Measurements from ENCODE around the gene PLTP. TPM values are rescaled to one million over a fixed set of nuclear protein-coding genes. Genes with fewer than 3 reads are reported as not detected.

The PLTP gene
- total and polyA plus RNA-seq, 2 of the 13 experiments (the other 11 are each of a cell fraction or from before 2014, with no cell fraction given): 16.9 to 28.6 TPM

GRCh38 chr20:45890077-45890984 lies 21.6 kb downstream of the PLTP start (continued):
- no peak; the same call in 1 of the 2 replicates for TF ChIP-seq ZNF337 (CRISPR knock-in tag; IDR thresholded peaks at IDR 0.05; ENCODE audit: borderline replicate concordance, low read depth)
- peak; percentile 91; the same call in 1 of the 2 replicates for TF ChIP-seq ZNF136 (CRISPR knock-in tag; IDR thresholded peaks at IDR 0.05; ENCODE audit: low read depth)
- peak; percentile 61; the same call in 1 of the 2 replicates for TF ChIP-seq MXD3 (CRISPR knock-in tag; IDR thresholded peaks at IDR 0.05)
- no peak for TF ChIP-seq ZNF563 (CRISPR knock-in tag; IDR thresholded peaks at IDR 0.05)
- TF ChIP-seq, protein P1, sequence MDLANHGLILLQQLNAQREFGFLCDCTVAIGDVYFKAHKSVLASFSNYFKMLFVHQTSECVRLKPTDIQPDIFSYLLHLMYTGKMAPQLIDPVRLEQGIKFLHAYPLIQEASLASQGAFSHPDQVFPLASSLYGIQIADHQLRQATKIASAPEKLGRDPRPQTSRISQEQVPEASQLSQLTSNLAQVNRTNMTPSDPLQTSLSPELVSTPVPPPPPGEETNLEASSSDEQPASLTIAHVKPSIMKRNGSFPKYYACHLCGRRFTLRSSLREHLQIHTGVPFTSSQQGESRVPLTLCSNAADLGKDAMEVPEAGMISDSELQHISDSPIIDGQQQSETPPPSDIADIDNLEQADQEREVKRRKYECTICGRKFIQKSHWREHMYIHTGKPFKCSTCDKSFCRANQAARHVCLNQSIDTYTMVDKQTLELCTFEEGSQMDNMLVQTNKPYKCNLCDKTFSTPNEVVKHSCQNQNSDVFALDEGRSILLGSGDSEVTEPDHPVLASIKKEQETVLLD (CRISPR knock-in tag; IDR thresholded peaks at IDR 0.05; ENCODE audit: low read depth): no peak
- no peak; the same call in 1 of the 2 replicates for TF ChIP-seq DZIP1 (CRISPR knock-in tag; IDR thresholded peaks at IDR 0.05)
- TF ChIP-seq SUZ12 (IDR thresholded peaks at IDR 0.05; ENCODE audit: low read depth, low read length): no peak
- TF ChIP-seq MLLT10 (CRISPR knock-in tag; IDR thresholded peaks at IDR 0.05): 0 out of 2 replicates have a peak, but pooled peaks have one; percentile 27
- TF ChIP-seq SMAD9 (CRISPR knock-in tag; IDR thresholded peaks at IDR 0.05): peak; percentile 95; the same call in 1 of the 2 replicates
- TF ChIP-seq CENPT (CRISPR knock-in tag; IDR thresholded peaks at IDR 0.05; ENCODE audit: low read depth): no peak; the same call in 1 of the 2 replicates
- TF ChIP-seq FOXM1 (CRISPR knock-in tag; IDR thresholded peaks at IDR 0.05): no peak
- TF ChIP-seq, protein P2, sequence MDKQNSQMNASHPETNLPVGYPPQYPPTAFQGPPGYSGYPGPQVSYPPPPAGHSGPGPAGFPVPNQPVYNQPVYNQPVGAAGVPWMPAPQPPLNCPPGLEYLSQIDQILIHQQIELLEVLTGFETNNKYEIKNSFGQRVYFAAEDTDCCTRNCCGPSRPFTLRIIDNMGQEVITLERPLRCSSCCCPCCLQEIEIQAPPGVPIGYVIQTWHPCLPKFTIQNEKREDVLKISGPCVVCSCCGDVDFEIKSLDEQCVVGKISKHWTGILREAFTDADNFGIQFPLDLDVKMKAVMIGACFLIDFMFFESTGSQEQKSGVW (CRISPR knock-in tag; IDR thresholded peaks at IDR 0.05; ENCODE audit: borderline replicate concordance): 0 out of 2 replicates have a peak, but pooled peaks have one; percentile 77
- TF ChIP-seq NR3C1 (CRISPR knock-in tag; IDR thresholded peaks at IDR 0.05): no peak
- TF ChIP-seq PAWR (CRISPR knock-in tag; IDR thresholded peaks at IDR 0.05; ENCODE audit: borderline replicate concordance): no peak
- TF ChIP-seq HCFC1 (IDR thresholded peaks at IDR 0.05; ENCODE audit: low read depth, low read length): no peak
- no peak; the same call in 1 of the 2 replicates for TF ChIP-seq NRL (CRISPR knock-in tag; IDR thresholded peaks at IDR 0.05; ENCODE audit: borderline replicate concordance)
- TF ChIP-seq WIZ (CRISPR knock-in tag; IDR thresholded peaks at IDR 0.05): no peak
- TF ChIP-seq BCLAF1 (IDR thresholded peaks at IDR 0.05): no peak

Data from HepG2 (cell line).